Left cardiac atrium (tissue), 4 donors: ENCODE results near the gene NAV2. TPM values are rescaled to one million over a fixed set of nuclear protein-coding genes. Genes with fewer than 3 reads are reported as not detected.
"Not testable (repeated sequence)": the region's sequence is repeated elsewhere in the genome, so short reads cannot be mapped to it uniquely, and the experiment has no call there.

Source experiments
- ATAC-seq, 2 donors: fragments of 200-7000 bp; cut with Tn5 transposase; one replicate each; pipeline ENCODE4 v1.9.1; 2020; ENCODE audit warnings: mild to moderate bottlenecking in 2 of 2, moderate library complexity in 2 of 2
- DNase-seq: peaks from one replicate; pipeline ENCODE4 v3.0.0-alpha.2; 2020
- intact Hi-C, 2 donors: fragments of 100-400 bp; cut with DNase I; formaldehyde crosslinking; loops; one replicate each; pipeline versions ENCODE4 v1.14.1 to v1.15.1; 2022 to 2023
- total RNA-seq, 2 donors: library from RNA; stranded (reverse); fragmentation: NEBNext Ultra II Directional; extraction: Animal tissue kit (Norgen Biotek cat#: 25700); gene quantifications; one replicate each; pipeline ENCODE4 v1.2.1, GENCODE V29; 2021
- donor health status: DM: no; HTN: yes; CAD: no.
- donor health status: DM: no; HTN: yes; CAD: no; lungs with severe emphysema.
- donor health status: DM: yes; HTN: yes; CAD: no.
- donor health status: Dilated cardiomyopathy.

NAV2 gene
- total RNA-seq, 2 donors from 2014 or later = 12.3 to 15.3 TPM

DNA sequence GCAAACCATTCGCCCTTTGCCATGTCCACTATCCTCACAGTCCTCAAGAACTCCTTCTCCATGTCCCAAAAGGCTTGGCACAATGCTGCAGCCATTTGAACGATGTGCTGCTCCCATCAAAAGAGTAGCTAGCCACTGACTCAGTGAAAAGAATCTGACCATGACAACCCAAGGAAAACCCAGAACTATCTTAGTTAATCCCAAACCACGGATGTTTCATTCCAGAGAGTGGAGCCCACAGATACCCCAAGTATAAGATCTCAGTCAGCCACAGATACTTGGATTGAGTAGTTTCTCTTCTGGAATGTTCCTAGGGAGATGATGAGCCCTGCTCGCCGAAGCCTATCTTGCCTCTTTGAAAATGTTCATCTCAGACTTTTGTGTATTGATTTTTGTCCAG is 176.9 kb downstream of the NAV2 start:
- DNase-seq = no peak
- intact Hi-C loops = no loop called here
- ATAC-seq = no peak

DNA sequence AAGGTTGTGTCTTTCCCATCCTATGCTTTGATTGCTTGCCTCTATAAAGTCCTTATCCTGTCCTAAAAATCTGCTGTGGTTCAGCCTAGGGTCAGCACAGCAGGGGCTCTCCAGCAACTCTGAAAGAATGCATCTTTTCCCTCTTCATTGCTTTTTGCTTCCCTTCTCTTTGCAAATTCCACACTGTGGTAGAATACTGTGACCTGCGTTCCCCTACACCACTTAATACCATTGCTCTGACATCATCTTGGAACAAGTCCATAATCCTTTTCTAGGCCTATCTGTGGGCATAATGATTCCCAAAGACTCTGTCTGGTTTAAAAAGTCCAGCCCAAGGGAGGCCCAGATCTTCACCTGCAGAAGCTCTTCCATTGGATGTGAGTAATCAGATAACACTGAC is 177.7 kb downstream of the NAV2 start:
- no peak for DNase-seq
- intact Hi-C loops = no loop called here
- peak; percentile 63 to 73 for ATAC-seq

DNA sequence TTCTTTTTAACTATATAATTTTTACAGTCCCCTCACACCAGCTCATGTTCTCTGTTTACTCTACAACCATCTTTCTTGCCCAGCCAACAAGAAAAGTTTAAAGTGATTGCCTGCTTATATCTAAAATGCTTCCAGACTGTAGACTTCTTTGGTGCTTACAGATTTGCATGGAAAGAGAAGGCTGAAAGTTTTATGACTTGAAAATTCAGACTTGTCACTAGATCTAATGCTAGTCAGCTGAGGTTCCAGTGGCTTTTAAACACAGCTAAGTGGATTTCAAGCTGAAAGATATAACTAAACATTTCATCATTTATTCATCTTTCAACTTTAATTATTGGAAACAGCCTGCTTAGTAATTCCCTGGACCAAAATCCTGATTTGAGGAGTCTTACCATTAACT is 178.4 kb downstream of the NAV2 start:
- ATAC-seq (no peak), DNase-seq (no peak)
- intact Hi-C loops = no loop called here

DNA sequence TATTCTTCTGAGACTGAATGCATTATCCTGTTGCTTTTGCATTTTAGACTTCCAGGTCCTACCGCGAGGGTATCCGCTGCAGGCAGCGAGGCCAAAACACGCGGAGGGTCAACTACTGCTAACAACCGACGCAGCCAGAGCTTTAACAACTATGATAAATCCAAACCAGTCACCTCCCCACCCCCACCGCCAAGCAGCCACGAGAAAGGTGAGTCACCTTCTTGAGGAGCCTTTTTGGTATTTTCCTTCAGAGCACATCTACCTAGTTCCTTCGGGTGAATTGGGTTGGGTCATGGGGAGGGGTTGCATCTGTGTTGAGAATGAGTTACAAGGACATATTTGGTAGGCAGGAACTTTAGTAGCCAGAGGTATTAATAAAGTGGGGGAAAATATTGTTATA is 179.8 kb downstream of the NAV2 start:
- DNase-seq (no peak), ATAC-seq (no peak)
- intact Hi-C loops = no loop called here

DNA sequence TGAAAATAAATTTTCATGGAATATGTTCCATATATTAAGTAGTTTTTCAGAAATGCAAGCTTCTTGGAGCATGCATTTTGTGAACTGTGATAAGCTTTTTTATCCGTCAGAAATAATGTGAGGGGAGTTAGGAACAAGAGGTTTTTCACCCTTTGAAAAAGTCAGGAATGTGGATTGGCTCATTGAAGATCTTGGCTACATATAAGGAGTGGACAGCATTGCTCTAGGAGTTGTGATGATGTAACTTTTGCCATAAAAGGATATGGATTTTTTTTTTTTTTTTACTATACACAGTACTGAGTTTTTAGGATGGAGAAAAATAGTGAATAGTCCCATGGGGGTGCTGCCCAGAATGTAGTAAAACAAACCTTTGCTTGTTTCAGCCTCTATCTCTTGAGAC is 180.2 kb downstream of the NAV2 start:
- intact Hi-C loops = no loop called here
- DNase-seq = no peak
- ATAC-seq = peak in 1 of 2 donors; percentile 55

DNA sequence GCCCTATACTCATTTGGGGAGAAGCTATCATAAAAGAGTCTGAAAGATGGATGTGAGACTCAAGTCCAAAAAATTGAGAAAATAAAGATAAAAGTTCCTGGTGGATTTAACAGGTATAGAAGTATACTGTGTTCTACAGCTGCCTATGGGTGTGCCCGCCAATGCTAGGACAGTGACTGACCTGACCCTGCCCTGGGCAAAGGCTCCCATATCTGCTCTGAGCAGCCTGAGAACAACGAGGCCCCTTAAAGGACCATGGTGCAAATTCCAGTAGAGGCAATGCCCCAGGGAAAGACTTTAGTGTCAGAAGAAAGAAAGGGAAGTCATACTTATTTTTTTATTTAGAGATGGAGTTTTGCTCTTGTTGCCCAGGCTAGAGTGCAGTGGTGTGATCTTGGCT is 181.8 kb downstream of the NAV2 start:
- DNase-seq (no peak), ATAC-seq (no peak)
- intact Hi-C loops = no loop called here

DNA sequence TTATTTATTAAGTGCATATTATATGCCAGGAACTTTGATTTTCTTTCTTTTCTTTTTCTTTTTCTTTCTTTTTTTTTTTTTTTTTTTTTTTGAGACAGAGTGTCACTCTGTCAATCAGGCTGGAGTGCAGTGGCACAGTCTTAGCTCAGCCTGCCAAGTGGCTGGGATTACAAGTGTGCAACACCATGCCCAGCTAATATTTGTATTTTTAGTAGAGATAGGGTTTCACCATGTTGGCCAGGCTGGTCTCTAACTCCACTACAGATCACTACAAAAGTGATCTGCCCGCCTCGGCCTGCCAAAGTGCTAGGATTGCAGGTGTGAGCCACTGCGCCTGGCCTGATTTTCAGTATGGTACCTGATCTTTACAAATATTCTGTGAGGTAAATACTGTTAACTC is 182.4 kb downstream of the NAV2 start:
- peak; percentile 42 to 67 for ATAC-seq
- DNase-seq, intact Hi-C loops: not testable (repeated sequence)

DNA sequence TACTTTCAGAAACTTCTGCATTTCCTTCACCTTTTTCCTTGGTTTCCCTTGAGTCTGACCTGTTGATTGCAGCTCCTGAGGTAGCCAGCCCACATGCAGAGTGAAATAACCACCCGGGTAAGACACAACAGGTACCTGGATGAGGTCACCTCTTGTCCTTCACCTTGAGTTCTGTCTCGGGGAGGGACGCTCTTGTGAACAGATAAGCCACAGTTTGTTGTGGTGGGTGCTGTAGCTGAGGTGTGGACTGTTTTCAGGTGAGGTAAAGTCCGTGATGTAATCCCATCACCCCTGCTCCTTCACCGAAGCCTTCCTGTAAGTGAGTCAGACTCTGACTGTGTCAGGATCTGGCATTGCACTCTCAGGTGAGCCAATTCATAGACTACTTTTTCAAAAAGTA is 183.1 kb downstream of the NAV2 start:
- DNase-seq = no peak
- intact Hi-C loops = no loop called here
- peak in 1 of 2 donors; percentile 58 for ATAC-seq

DNA sequence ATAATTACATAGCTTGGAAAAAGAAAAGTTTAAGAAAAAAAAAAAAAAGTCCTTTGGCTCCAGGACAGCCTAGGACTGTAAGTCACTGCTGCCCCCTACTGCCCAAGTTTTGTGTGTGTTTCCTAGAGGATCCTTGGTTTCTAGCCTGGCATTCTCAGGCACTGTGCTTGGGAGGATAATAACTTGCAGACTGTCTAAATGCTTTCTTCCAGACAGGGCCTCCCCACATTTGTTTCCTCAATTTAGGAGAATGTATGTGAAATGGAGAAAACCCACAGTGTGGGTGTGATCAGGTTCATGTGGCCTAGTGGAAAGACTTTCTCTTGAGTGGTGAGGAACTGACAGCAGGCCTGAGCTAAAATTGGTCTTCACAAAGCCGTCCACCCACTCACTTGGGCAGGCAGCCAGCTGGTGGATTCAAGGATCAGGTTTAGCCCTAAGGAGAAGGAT is 191.0 kb downstream of the NAV2 start:
- intact Hi-C loops = loop anchor here (5.0 to 10.0 kb wide), 3 partner anchors 161 to 341 kb away; no protein-coding TSS in a partner anchor
- DNase-seq = peak; percentile 75

DNA sequence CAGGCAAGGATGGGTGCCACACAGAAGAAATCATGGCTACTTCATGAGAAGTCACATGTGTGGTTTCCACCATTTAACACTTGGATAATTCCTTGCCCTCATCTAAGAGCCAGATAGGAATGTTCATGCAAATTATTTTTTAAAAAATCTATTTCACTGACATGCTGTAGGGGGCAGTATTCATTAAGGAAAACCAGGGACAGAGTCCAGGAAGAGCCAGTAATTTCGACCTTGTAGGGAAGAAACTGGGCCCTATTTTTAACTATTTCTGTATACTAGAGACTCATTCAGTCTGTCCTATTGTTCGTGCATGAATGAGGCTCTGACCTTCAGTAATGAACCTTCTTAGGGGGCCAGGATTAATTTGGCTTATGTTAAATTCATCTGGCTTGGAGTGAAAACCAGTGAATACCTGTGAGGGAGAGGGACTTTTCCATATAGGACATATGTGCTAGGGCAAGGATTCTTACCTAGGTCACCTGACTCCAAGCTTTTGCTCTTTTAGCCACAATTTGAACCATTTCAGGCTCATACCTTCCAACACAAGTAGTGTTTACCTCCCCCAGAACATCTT is 192.7 kb downstream of the NAV2 start:
- intact Hi-C loops = loop anchor here in 1 of 2 donors (10.0 kb wide), 1 partner anchor 341 kb away; no protein-coding TSS in a partner anchor
- ATAC-seq (peak; percentile 30 to 51), DNase-seq (no peak)

More for the DNA sequence above, 191.0 kb downstream of the NAV2 start:
- ATAC-seq = peak; percentile 64 to 72

DNA sequence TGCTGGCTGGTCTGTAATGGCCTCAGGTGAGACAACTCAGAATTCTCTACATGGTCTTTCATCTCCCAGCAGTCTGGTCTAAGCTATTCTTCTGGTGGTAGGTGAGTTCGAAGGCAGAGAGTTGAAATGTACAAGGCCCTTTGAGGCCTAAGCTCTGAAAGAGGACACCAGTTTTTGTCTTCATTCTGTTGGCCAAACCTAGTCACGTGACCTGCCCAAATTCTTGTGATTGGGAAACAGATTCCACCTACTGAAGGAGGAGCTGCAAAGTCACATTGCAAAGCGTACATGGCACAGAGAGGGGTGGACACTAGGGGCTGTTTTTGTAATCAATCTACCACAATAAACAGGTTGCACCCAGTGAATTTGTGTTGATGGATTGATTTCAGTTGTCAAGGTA is 193.5 kb downstream of the NAV2 start:
- intact Hi-C loops = loop anchor here in 1 of 2 donors (10.0 kb wide), 1 partner anchor 341 kb away; no protein-coding TSS in a partner anchor

DNA sequence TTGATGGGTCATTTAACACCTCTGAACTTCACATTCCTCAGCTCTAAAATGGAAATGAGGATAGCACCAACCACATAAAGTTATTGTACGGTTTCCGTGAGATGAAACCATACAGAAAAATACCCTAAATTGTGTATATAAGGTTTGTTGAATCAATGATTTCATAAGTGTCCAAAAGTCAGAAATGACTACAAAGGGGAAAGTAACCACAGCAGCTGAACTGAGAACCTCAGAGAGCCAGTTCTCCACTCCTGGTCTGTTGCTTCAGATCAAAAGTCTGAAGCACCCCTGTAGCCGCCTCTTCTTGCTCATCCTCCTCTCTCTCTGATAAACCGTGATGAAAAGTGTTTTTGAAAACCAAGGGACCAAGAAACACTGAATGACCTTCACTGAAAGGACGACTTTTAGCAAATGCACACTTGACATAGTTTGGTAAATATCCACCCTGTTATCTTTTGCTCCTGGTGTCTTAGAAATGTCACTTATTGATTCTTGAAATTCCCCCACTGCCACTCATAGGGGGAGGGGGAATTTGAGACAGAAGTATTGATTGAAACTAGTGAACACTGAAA is 194.5 kb downstream of the NAV2 start:
- intact Hi-C loops = loop anchor here in 1 of 2 donors (10.0 kb wide), 1 partner anchor 342 kb away; no protein-coding TSS in a partner anchor
- DNase-seq (no peak), ATAC-seq (no peak)

More for the DNA sequence above, 193.5 kb downstream of the NAV2 start:
- DNase-seq = no peak
- ATAC-seq = no peak

DNA sequence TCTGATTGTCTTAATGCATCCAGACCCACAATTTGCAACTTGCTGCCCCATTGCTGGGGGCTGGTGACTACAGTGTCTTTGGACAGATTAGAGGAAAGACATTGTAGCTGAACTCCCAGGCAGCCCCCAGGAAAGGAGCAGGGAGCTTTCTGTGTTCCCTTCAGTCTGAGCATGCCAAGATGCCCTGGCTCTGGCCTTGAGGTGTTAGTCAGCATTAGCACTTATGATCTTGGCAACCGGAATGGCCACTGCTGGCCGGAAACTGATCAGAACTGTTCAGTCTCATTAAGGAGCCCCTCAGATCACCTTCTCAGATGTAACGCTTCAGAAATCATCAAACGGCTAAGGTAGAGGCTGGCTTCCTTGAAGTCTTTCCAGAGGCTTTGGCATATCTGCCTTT is 195.2 kb downstream of the NAV2 start:
- DNase-seq = no peak
- intact Hi-C loops = loop anchor here in 1 of 2 donors (10.0 kb wide), 1 partner anchor 343 kb away; no protein-coding TSS in a partner anchor
- ATAC-seq = peak in 1 of 2 donors; percentile 24

DNA sequence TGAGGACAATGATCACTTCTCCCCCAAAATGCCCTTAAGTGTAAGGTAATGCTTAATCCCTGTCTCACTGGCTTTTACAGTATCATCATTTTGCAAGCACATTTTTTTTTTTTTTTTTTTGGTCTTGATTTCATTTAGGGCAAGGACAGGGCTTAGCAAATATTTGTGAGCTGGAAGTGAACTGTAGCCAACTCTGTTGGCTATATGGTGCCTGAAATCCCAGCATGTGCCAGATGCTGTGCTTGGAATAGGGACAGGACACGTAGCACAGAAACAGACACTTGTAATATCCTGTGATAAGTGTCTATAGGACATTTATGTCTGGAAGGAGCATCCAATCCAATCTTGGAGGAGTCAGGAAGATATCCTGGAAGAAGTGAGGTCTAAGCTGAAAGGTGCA is 198.3 kb downstream of the NAV2 start:
- intact Hi-C loops = no loop called here
- ATAC-seq (no peak), DNase-seq (no peak)

DNA sequence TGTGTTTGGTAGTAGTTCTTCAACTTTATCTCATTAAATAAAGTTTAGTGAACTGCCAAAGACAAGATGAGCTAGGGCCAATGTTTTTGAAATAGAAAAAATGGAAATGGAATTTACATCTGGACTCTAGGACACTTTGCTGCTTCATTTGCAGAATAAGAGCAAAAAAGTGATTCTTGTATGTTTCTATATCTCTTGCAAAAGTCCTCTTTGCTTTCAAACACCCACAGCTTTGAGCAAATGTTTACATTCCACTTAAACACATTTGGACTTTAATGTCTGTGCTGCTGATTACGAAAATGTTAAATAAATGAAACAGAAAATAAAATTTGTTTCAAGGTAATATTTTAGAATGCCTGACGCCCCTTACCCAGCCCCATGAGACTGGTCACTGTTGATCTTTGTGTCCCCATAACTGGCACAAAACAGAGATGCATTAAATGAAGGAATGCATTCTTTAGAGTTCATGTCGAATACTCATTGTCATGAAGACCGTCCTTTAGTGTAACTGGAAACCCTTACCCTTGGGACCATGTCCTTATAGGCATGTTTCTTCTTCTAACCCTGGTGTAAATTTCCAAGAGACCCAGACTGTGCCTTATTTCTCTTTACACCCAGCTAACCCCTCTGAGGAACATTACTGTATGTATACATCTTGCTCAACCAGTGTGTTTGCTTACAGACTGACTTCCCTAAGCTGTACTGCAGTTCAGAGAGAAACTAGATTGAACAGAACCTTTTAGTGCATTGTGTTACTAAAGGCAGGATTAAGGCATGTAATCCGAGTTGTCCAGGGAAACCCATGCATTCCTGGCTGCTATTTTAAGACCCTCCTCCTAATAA is 199.7 kb downstream of the NAV2 start:
- ATAC-seq = no peak
- intact Hi-C loops = no loop called here
- no peak for DNase-seq

DNA sequence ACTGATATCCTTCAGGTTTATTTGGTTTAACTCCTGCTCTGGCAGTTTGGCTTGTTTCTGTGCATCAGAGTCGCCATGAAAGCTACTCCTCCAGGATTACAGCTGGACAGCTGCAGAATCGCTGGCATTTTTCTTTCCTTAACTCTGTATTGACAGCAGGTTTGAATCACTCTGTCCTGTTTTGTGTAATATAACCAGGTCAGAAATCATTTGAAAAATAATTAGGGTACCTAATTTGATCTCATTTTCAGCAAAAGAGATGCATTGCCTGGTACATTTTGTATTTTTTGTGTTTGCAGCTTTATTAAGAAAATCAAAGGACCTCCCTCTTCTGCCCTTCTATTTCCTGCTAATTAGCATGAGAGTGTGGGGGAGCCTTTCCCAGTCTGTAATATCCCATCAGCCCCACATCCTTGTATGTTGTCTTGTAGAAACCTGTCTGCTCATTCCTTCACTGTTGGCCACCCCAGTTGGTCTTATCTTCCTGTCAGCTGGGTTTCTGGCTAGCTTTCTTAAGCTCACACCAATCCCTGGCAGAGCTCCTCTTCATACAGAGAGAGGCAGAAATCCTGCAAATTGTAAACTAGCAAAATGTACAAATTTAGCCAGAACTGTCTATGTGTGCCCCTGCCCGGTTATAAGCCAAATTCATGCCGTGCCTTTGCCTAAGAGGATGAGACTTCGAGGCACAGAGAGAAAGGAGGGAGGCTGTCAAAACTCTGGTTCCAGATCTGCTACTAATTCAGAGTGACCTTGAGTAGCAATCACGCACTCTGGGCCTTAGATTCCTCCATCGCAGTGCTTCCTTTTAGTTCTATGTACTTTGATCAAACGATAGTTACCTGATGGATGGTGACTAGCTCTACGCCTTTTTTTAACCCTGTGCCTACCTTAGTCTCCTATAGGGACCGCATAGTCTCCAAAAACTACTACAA is 200.6 kb downstream of the NAV2 start:
- DNase-seq = no peak
- intact Hi-C loops = no loop called here
- ATAC-seq = peak; percentile 78 to 79

DNA sequence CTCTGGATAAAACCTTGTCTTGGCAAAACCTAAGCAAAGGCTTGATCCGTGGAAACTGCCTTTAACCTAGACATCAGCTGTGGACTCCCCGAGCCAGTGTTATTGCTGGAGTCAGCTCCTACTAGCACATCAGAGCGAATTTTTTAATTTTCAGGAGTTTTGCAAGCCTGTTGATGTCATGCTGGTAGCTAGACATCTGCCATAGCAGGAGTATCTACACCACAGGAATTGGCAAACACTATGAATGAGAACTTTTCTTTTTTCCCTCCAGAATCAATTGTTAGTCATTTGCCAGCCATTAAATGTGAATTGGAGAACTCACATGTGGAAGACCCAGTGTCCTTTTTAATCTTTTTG is 201.2 kb downstream of the NAV2 start:
- intact Hi-C loops = no loop called here
- ATAC-seq (no peak), DNase-seq (no peak)

DNA sequence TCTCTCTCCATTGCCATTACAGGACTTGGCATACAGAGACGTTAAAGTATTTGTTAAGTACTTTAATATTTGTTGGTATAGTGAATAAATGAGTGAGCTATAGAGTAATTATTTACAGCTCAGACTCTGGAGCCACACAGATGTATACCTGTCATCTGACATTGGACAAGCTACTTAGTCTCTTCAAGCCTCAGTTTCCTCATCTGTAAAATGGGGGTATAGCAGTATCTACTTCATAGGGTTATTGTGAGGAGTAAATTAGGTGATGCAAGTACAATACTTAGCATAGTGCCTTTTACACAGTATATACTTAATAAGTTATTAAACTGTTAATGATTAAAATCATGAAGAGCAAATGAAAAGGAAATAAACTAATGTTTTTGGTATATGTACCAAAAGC is 203.2 kb downstream of the NAV2 start:
- intact Hi-C loops = no loop called here
- ATAC-seq (no peak), DNase-seq (no peak)

DNA sequence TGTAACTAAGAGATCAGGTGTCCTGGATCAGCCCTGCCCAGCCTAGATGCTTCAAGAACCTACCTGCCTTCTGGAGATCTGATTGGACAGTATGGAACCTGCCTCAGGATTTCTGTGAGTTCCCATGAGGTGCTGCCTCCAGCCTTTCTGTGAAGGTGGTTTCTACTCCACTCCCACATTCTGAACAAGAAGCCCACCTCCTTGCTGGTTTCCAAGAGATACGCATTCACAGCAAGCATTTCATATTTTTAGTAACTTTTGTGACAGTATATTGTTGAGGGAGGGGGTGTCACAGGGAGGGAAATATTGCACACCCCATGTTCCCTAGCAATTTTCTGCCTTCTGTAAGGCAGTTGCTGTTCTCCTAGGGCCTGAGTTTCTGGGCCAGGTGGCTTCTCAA is 204.4 kb downstream of the NAV2 start:
- DNase-seq (no peak), ATAC-seq (no peak)
- intact Hi-C loops = no loop called here
